ENCODE measurements around the gene SUPT20HL2.
"Not testable (repeated sequence)": the region's sequence is repeated elsewhere in the genome, so short reads cannot be mapped to it uniquely, and the experiment has no call there.

DNA sequence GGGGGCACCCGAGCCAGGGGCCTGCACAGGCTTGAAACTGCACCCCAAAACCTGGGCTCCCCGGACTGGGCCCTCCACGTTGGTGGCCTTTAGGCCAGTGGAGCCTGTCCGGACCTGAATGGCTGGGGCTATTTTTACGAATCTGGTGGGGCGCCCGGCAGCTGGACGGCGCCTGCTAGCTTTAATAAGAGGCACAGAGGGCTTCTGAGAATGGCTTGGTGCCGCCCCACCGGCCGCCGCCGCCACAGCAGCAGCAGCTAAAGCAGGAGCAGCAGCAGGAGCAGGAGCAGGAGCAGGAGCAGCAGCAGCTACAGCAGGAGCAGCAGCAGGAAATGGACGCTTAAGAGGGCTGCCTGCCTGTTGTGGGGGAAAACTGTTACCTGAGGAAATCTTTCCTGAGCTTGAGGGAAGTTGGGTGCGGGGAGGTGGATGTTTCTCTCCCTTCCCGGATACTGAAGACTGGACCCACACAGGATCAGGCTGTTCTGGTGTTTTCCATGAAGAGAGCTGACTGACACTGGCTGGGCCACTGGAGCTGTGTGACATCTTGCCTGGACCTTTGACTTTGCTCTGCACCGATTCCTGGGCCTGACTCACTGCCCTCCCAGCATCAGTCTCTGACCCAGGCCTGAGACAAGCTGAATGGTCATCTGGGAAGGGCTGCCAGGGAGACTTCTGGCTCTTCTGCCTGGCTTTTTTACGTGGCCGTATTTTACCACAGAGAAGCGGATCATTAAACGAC is 2.2 kb downstream of the SUPT20HL2 start:
- not testable (repeated sequence) for TF ChIP-seq CTCF, POLR2A (IDR thresholded peaks at IDR 0.05)
